Measurements from ENCODE around the gene FOXJ1.

FOXJ1 gene

DNA sequence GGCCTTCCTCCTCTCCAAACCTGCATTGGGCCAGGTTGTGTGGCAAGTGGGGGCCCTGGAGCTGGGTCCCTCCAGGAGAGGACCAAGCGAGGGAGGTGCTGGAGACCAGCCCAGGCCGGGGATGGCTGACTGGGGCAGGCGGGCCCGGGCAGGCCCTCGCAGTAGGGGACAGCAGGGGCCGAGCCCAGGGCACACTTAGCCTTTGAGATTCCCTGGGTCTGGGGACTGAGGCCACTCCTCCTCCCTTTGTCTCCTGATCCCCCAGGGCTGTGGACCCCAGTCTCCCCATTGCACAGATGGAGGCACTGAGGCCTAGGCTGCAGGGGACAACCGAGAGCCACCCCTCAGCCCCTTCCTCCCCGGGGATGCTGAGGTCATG is 5.2 kb downstream of the FOXJ1 start:
- H3K36me3 ChIP-seq (ENCODE audit: low read depth): no peaks in the 10 kb centered on the region
- no peak overlapping the region for H3K4me3 ChIP-seq (ENCODE audit: severe bottlenecking)
- TF ChIP-seq, protein P1, sequence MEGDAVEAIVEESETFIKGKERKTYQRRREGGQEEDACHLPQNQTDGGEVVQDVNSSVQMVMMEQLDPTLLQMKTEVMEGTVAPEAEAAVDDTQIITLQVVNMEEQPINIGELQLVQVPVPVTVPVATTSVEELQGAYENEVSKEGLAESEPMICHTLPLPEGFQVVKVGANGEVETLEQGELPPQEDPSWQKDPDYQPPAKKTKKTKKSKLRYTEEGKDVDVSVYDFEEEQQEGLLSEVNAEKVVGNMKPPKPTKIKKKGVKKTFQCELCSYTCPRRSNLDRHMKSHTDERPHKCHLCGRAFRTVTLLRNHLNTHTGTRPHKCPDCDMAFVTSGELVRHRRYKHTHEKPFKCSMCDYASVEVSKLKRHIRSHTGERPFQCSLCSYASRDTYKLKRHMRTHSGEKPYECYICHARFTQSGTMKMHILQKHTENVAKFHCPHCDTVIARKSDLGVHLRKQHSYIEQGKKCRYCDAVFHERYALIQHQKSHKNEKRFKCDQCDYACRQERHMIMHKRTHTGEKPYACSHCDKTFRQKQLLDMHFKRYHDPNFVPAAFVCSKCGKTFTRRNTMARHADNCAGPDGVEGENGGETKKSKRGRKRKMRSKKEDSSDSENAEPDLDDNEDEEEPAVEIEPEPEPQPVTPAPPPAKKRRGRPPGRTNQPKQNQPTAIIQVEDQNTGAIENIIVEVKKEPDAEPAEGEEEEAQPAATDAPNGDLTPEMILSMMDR (IDR thresholded peaks at IDR 0.05; ENCODE audit: poor library complexity, severe bottlenecking): no peak
- peaks cover 18% of the 10 kb centered on the region for H3K4me1 ChIP-seq (ENCODE audit: insufficient read depth, poor library complexity, severe bottlenecking)
- peaks cover 26% of the 10 kb centered on the region for H3K27me3 ChIP-seq (ENCODE audit: insufficient read depth, poor library complexity, severe bottlenecking)
- DNase-seq (ENCODE audit: low spot score): no peak
- H3K9me3 ChIP-seq (ENCODE audit: severe bottlenecking): no peaks in the 10 kb centered on the region
- ATAC-seq (ENCODE audit: low read depth): no peak
- H3K27ac ChIP-seq (ENCODE audit: poor library complexity, severe bottlenecking): no peak overlapping the region

DNA sequence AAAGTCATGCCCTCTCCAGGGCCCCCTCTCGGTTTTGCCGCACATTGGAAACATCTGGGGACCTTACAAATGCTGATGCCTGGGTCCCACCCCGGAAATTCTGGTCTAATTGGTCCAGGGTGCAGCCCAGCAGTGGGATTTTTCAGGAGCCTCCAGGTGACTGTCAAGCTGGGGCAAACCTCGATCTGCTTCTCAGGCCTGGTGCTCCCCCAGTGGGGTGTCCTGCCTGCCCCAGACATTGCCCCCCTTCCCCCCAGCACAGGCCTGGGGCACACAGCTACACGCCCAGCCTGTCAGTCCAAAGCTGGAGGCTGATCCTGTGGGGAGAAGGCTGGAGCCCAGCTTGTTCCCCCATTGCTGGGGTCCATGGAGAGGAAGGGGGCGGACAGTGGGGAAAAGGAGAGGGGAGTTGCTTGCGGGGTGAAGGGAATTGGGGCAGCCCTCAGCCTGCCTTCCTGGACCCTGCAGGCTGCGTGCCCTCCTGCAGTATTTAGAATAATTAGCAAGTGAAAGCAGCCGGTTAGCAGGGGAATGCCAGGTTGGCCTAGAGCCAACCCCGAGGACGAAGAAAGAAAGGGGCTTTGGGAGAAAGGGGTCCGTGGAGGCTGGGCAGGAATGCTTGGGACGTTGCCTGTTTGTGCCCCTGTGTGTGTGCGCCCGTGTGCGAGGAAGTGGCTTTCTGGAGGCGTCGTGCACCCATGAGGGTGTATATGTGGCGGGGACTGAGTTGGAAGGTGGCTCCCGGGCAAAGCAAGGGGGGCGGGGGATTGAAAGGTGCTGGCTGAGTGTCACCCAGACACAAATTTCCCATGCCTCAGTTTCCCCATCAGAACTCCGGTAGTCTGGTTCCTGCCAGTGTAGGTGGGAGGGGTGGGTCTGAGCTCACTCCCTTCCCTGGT is 5.9 kb downstream of the FOXJ1 start:
- TF ChIP-seq, protein P1 (IDR thresholded peaks at IDR 0.05; ENCODE audit: poor library complexity, severe bottlenecking): no peak
- H3K4me3 ChIP-seq (ENCODE audit: severe bottlenecking): no peak overlapping the region
- ATAC-seq (ENCODE audit: low read depth) (no peak), DNase-seq (ENCODE audit: low spot score) (no peak)
- H3K27me3 ChIP-seq (ENCODE audit: insufficient read depth, poor library complexity, severe bottlenecking): peaks cover 20% of the 10 kb centered on the region
- H3K27ac ChIP-seq (ENCODE audit: poor library complexity, severe bottlenecking): no peak overlapping the region
- no peaks in the 10 kb centered on the region for H3K9me3 ChIP-seq (ENCODE audit: severe bottlenecking)
- H3K4me1 ChIP-seq (ENCODE audit: insufficient read depth, poor library complexity, severe bottlenecking): peaks cover 18% of the 10 kb centered on the region
- no peaks in the 10 kb centered on the region for H3K36me3 ChIP-seq (ENCODE audit: low read depth)

GRCh38 chr17:76132574-76133338 is 8.3 kb downstream of the FOXJ1 start:
- ATAC-seq (ENCODE audit: low read depth) (peak; percentile 87), DNase-seq (ENCODE audit: low spot score) (peak; percentile 91)
- Histone ChIP-seq H3K27ac (ENCODE audit: poor library complexity, severe bottlenecking) (no peak overlapping the region), H3K4me1 (ENCODE audit: insufficient read depth, poor library complexity, severe bottlenecking) (peaks cover 18% of the 10 kb centered on the region), H3K27me3 (ENCODE audit: insufficient read depth, poor library complexity, severe bottlenecking) (no peaks in the 10 kb centered on the region), H3K36me3 (ENCODE audit: low read depth) (no peaks in the 10 kb centered on the region), H3K9me3 (ENCODE audit: severe bottlenecking) (no peaks in the 10 kb centered on the region), H3K4me3 (ENCODE audit: severe bottlenecking) (no peak overlapping the region)
- TF ChIP-seq, protein P1 (IDR thresholded peaks at IDR 0.05; ENCODE audit: poor library complexity, severe bottlenecking): no peak

DNA sequence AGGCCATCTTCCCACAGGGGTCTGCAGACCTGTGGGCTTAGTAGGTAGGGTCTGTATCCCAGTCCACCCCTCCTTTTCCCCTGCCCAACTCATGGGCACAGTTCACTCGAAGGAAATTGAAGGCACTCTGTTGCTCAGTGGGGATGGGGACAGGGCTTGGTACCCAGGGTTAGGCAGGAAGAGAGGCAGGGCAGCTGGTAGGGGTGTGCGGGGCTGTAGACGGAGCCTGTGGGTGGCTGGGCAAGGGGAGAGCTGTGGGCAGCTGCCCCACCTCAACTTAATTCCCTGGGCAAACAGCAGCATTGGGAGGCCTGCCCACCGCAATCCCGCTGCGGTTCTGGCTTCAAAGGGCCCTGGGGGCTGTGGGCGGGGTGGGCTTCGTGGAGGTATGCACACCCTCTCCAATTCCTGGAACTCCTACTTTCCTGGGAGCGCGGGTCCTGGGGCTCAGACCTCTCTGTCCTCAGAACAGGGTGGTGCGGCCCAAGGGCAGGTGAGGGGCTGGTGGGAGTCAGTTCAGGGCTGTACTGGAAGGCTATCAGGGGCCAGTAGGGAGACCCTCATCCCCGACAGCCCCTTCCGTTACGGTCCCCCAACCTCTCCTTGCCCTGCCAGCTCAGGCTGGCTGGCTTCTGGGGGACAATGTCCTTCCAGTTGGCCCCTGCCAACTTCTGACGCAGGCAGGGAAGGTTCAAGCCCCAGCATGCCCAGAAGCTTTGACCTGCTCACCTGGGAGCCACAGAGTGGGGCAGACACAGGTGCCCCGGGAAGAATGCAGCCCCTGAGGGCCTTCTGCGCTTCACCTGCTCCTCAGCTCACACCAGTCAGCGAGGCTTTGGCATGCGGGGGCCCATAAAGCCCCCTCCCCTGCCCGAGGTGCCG is 9.1 kb downstream of the FOXJ1 start:
- Histone ChIP-seq H3K9me3 (ENCODE audit: severe bottlenecking) (no peaks in the 10 kb centered on the region), H3K36me3 (ENCODE audit: low read depth) (no peaks in the 10 kb centered on the region), H3K4me3 (ENCODE audit: severe bottlenecking) (no peak overlapping the region), H3K4me1 (ENCODE audit: insufficient read depth, poor library complexity, severe bottlenecking) (peaks cover 18% of the 10 kb centered on the region), H3K27ac (ENCODE audit: poor library complexity, severe bottlenecking) (no peak overlapping the region), H3K27me3 (ENCODE audit: insufficient read depth, poor library complexity, severe bottlenecking) (no peaks in the 10 kb centered on the region)
- ATAC-seq (ENCODE audit: low read depth) (peak; percentile 68), DNase-seq (ENCODE audit: low spot score) (no peak)
- TF ChIP-seq, protein P1 (IDR thresholded peaks at IDR 0.05; ENCODE audit: poor library complexity, severe bottlenecking): no peak

All from RWPE2 (cell line).